ENCODE results near the gene CHAT.

Gene CHAT

DNA sequence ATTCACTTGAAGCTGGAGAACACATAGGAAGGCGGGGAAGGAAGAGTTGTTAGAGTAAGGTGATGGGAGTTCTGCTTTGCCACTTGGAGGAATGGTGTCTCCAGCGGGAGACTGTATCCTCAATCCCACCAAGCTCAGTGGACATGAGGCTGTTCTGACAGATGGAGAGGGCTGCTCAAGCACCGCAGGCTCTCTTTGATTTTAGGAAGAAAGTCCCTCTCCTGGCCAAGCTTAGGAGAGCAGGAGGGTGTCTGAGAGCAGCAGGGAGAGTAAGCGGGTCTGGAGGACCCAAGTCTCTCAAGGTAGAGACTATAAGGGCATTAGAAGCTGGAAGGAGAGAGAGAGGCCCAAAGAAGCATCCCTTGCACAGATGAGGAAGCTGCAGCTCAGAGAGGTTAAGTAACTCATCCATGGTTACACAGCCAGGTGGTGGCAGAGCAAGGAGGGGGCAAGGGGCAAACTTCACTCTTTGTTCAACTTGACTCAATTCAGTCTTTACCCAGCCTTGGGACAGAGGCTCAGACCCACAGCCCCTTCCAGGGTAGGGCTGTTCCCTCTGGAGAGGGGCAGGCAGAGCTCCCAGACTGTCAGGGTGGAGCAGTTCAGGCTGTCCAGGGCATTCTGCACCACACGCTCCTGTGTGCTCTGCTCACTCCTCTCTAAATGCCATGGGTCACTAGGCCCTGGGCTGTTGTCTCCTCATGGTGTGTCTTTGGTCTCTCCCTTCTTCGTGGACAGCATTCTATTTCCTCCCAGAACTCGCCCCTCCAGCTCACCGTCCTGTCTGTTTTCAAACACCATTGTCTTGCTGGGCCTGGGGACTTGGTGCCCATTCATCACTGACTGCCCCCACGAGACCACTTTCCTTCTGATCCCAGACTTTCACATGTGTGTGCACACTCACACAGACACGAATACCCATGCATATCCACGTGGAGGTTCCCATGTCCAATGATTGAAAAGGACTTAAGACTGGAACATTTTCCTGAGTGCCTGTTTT, 8.9 kb downstream of the CHAT start:
- no peak overlapping the region for H3K27ac ChIP-seq (ENCODE audit: low read length)
- H3K9me3 ChIP-seq (ENCODE audit: insufficient read depth, low read depth, low read length) = no peaks in the 10 kb centered on the region
- no peak overlapping the region for H3K9ac ChIP-seq (ENCODE audit: low read depth, low read length)
- no peak overlapping the region for H3K4me3 ChIP-seq (ENCODE audit: low read length)
- no peaks in the 10 kb centered on the region for H3K4me1 ChIP-seq (ENCODE audit: insufficient read depth, low read length)
- peaks cover 58% of the 10 kb centered on the region for H3K27me3 ChIP-seq (ENCODE audit: insufficient read depth, low read length)
- H3K36me3 ChIP-seq (ENCODE audit: insufficient read depth, low read depth, low read length) = no peaks in the 10 kb centered on the region

DNA sequence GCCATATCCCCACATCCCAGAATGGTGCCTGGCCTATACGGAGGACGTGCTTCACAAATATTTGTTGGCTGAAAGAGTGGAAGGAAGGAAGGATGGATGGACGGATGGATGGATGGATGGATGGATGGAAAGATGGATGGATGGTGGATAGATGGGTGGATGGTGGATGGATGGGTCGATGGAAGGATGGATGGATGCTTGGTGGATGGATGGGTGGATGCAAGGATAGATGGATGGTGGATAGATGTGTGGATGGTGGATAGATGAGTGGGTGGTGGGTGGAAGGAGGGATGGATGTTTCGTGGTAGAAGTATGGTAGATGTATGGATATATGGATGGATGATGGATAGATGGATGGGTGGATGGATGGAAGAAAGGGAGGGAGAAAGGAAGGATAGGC, 10.8 kb downstream of the CHAT start:
- Histone ChIP-seq H3K4me1 (ENCODE audit: insufficient read depth, low read length) (no peaks in the 10 kb centered on the region), H3K9me3 (ENCODE audit: insufficient read depth, low read depth, low read length) (no peaks in the 10 kb centered on the region), H3K27me3 (ENCODE audit: insufficient read depth, low read length) (peaks cover 39% of the 10 kb centered on the region), H3K27ac (ENCODE audit: low read length) (no peak overlapping the region), H3K36me3 (ENCODE audit: insufficient read depth, low read depth, low read length) (no peaks in the 10 kb centered on the region), H3K9ac (ENCODE audit: low read depth, low read length) (no peak overlapping the region), H3K4me3 (ENCODE audit: low read length) (no peak overlapping the region)

DNA sequence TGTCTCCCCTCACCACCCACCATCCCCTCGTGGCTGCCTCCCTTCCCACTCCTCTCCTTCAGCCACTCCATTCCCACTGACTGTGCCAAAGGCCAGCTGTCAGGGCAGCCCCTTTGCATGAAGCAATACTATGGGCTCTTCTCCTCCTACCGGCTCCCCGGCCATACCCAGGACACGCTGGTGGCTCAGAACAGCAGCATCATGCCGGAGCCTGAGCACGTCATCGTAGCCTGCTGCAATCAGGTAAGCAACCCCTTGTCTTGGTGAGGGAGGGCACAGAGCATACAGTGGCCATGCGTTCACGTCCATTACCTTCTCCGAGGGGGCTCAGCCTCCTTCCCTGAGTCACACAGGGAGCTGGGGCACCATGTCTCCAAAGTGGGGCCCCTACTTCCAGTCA, 11.6 kb downstream of the CHAT start:
- Histone ChIP-seq H3K9ac (ENCODE audit: low read depth, low read length) (no peak overlapping the region), H3K4me1 (ENCODE audit: insufficient read depth, low read length) (no peaks in the 10 kb centered on the region), H3K9me3 (ENCODE audit: insufficient read depth, low read depth, low read length) (no peaks in the 10 kb centered on the region), H3K27me3 (ENCODE audit: insufficient read depth, low read length) (peaks cover 32% of the 10 kb centered on the region; the same call in 1 of the 2 replicates), H3K36me3 (ENCODE audit: insufficient read depth, low read depth, low read length) (no peaks in the 10 kb centered on the region), H3K4me3 (ENCODE audit: low read length) (no peak overlapping the region), H3K27ac (ENCODE audit: low read length) (no peak overlapping the region)

DNA sequence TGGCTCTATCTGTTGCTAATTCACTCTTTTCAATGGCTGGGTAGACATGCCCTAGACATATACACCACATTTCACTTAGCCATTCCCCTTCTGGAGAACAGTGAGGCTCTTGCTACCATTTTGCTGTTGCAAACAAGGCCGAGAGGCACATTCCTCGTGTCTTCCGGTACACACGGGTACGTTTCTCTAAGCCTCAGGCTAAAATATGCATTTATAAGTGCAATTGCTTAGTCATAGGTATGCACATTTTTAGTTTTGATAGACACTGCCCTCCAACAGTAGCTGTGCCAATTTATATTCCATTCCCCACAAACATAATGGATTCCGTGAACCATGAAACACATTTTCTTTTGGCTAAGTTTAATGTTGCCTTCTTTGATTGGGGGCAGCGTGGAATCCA, 13.2 kb downstream of the CHAT start:
- H3K4me3 ChIP-seq (ENCODE audit: low read length) = no peak overlapping the region
- no peaks in the 10 kb centered on the region for H3K36me3 ChIP-seq (ENCODE audit: insufficient read depth, low read depth, low read length)
- peaks cover 20% of the 10 kb centered on the region; the same call in 1 of the 2 replicates for H3K27me3 ChIP-seq (ENCODE audit: insufficient read depth, low read length)
- no peaks in the 10 kb centered on the region for H3K4me1 ChIP-seq (ENCODE audit: insufficient read depth, low read length)
- H3K9me3 ChIP-seq (ENCODE audit: insufficient read depth, low read depth, low read length) = no peaks in the 10 kb centered on the region
- H3K27ac ChIP-seq (ENCODE audit: low read length) = no peak overlapping the region
- no peak overlapping the region for H3K9ac ChIP-seq (ENCODE audit: low read depth, low read length)

DNA sequence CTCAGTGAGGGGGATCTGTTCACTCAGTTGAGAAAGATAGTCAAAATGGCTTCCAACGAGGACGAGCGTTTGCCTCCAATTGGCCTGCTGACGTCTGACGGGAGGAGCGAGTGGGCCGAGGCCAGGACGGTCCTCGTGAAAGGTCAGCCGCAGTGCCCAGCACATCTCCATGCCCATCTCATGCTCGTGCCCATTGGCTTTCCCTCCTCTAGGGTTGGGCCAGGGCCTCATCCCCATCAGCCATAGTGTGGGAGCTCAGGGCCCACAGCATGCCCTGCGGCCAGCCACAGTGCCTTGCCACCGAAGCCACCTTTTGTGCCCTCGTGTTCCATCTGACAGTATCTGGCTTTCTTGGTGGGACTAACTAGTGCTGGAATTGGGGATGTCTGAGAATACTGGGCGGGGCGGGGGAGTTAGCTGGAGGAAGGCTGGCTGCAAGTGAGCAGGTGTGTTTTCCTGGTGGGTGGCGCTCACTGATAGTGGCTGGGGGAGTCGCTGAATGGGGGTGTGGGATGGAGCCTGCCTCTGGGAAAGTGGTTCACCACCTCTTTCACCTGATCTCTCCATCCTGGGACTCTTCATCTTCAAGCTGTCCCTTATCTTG, 13.9 kb downstream of the CHAT start:
- no peaks in the 10 kb centered on the region for H3K36me3 ChIP-seq (ENCODE audit: insufficient read depth, low read depth, low read length)
- H3K27me3 ChIP-seq (ENCODE audit: insufficient read depth, low read length) = peaks cover 13% of the 10 kb centered on the region; the same call in 1 of the 2 replicates
- no peaks in the 10 kb centered on the region for H3K9me3 ChIP-seq (ENCODE audit: insufficient read depth, low read depth, low read length)
- H3K9ac ChIP-seq (ENCODE audit: low read depth, low read length) = no peak overlapping the region
- H3K27ac ChIP-seq (ENCODE audit: low read length) = no peak overlapping the region
- H3K4me1 ChIP-seq (ENCODE audit: insufficient read depth, low read length) = no peaks in the 10 kb centered on the region
- H3K4me3 ChIP-seq (ENCODE audit: low read length) = no peak overlapping the region

DNA sequence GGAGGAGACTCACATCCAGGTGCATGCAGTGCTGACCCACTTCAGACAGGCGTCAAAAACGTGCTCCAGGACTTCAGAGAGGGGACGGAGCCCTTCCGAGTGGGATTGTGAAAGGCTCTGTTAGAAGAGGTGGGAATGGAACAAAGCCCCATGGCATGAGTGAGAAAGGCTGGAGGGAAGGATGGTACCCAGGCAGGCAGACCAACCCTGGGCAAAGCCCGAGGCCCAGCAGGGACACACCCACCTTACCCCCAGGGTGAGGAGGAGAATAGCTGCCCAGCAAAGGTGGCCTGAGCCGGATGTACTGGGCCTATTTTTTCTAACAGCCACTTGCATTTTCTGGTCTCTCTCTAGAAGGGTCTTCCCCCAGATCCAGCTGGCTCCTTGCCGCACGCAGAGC, 14.8 kb downstream of the CHAT start:
- Histone ChIP-seq H3K4me1 (ENCODE audit: insufficient read depth, low read length) (no peaks in the 10 kb centered on the region), H3K27me3 (ENCODE audit: insufficient read depth, low read length) (peaks cover 9% of the 10 kb centered on the region; the same call in 1 of the 2 replicates), H3K27ac (ENCODE audit: low read length) (no peak overlapping the region), H3K9me3 (ENCODE audit: insufficient read depth, low read depth, low read length) (no peaks in the 10 kb centered on the region), H3K4me3 (ENCODE audit: low read length) (no peak overlapping the region), H3K36me3 (ENCODE audit: insufficient read depth, low read depth, low read length) (no peaks in the 10 kb centered on the region), H3K9ac (ENCODE audit: low read depth, low read length) (no peak overlapping the region)

DNA sequence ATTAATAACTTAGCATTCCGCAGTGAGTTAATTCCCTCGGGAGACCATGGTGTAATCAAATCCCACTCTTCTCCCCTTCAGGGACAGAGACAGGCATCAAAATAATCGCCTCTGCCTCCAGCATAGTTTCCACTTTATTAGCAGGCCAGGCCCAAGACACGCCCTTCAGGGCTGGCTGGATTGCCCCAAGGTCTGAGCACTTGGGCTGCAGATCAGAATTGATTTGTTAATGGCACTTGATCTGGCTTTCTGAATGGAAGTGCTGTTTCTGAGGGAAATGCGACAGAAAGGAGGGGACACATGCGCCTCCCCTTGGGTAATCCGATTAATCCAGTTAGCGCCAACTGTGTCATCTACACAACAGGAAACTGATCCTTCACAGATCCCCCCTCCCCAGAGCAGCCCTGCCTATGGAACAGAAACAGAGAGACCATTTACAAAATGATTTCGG, 15.6 kb downstream of the CHAT start:
- Histone ChIP-seq H3K36me3 (ENCODE audit: insufficient read depth, low read depth, low read length) (no peaks in the 10 kb centered on the region), H3K9me3 (ENCODE audit: insufficient read depth, low read depth, low read length) (no peaks in the 10 kb centered on the region), H3K4me3 (ENCODE audit: low read length) (no peak overlapping the region), H3K27me3 (ENCODE audit: insufficient read depth, low read length) (peaks cover 5% of the 10 kb centered on the region; the same call in 1 of the 2 replicates), H3K4me1 (ENCODE audit: insufficient read depth, low read length) (no peaks in the 10 kb centered on the region), H3K9ac (ENCODE audit: low read depth, low read length) (no peak overlapping the region), H3K27ac (ENCODE audit: low read length) (no peak overlapping the region)

DNA sequence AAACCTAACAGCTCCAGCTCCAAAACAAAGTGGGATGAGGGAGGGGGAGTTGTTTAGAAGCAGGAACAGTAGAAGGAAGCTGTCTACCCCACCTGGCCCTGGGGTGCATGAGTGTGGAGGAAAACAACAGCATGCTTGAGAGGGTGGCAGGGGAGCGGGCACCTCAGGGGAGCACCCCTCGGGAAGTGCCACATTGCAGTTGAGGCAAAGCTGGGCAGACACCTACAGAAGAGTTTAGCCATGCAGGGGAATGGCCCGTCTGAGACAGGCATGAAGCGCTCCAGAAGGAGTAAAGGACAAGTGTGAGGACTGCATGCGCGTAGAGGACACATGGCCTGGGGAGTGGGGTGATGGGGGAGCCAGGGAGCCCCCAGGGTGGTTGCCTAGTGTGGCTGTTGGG, 18.1 kb downstream of the CHAT start:
- Histone ChIP-seq H3K27me3 (ENCODE audit: insufficient read depth, low read length) (no peaks in the 10 kb centered on the region; the same call in 1 of the 2 replicates), H3K27ac (ENCODE audit: low read length) (no peak overlapping the region), H3K36me3 (ENCODE audit: insufficient read depth, low read depth, low read length) (no peaks in the 10 kb centered on the region), H3K9ac (ENCODE audit: low read depth, low read length) (no peak overlapping the region), H3K4me3 (ENCODE audit: low read length) (no peak overlapping the region), H3K9me3 (ENCODE audit: insufficient read depth, low read depth, low read length) (no peaks in the 10 kb centered on the region), H3K4me1 (ENCODE audit: insufficient read depth, low read length) (no peaks in the 10 kb centered on the region)

DNA sequence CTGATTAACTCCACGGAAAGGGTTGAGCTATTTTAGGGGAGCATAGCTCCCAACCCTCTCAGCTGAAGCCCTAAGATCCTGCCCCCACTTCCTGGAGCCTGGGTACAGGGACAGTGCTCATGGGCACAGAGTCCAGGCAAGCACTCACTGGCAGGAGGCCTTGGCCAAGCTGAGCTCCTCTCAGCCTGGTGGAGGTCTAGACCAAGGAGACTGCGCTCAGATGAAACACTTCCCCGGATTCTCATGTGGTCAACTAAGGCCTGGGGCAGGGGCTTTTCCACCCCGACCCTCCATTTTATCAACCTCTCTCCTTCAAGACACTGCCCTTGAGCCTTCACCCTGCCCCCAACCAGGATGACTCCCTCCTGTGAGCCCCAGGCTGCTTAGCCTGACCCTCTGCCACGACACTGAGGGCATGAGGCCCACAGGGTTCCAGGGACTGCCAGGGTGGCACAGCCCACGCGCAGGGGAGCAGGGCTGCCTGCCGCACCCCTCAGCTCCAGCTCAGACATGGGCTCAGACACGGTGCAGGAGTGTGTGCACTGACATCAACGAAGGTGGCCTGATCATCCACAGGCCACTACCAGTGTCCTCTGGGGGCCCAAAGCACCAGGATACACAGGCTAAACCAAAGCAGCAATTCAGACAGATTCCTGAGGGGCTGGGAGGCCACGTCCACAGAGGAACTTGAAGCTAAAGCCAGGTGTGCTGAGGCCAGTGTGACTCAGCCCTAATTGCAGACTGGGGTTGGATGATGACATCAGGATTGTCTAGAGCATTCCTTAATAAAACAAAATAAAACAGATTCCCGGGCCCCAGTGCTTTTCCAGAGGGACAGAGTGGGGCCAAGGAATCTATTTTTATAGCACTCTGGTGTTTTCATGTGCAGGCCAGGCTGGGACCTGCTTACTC, 18.8 kb downstream of the CHAT start:
- Histone ChIP-seq H3K9me3 (ENCODE audit: insufficient read depth, low read depth, low read length) (no peaks in the 10 kb centered on the region), H3K27me3 (ENCODE audit: insufficient read depth, low read length) (no peaks in the 10 kb centered on the region; the same call in 1 of the 2 replicates), H3K4me3 (ENCODE audit: low read length) (no peak overlapping the region), H3K27ac (ENCODE audit: low read length) (no peak overlapping the region), H3K9ac (ENCODE audit: low read depth, low read length) (no peak overlapping the region), H3K4me1 (ENCODE audit: insufficient read depth, low read length) (no peaks in the 10 kb centered on the region), H3K36me3 (ENCODE audit: insufficient read depth, low read depth, low read length) (no peaks in the 10 kb centered on the region)

DNA sequence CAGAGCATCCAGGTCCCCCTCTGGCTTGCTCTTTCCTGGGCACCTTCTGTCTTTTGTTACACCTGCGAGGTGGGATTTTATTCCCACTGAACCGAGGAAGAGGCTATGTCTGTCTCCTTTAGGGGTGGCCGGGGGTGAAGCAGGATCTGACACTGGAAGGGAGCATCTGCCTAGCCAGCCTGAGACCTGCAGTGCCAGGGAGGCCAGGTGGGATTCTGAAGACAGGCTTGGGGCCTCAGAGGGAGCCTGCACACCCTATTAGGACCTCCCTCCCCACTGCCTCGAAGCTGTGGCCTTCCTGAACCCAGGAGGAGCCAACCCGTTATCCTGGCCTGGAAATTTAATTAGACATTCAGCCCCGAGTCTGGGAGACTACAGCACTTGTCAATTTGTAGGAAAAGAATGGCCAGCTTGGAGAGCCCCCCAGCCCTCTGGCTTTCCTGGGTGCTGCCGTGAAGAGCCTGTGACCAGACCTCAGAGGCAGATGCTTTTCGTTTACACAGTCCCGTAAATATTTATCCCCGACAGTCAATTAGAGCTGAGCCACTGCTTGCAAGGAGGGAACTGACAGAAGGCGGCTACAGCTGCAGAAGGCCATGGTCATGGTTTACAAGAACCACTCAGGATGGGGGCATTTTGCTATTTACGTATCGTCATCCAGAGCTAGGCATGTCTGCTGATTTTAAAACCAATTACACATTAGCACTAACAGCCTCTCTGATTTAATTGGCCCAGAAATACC, 19.7 kb downstream of the CHAT start:
- no peaks in the 10 kb centered on the region for H3K36me3 ChIP-seq (ENCODE audit: insufficient read depth, low read depth, low read length)
- H3K27ac ChIP-seq (ENCODE audit: low read length) = no peak overlapping the region
- H3K4me1 ChIP-seq (ENCODE audit: insufficient read depth, low read length) = no peaks in the 10 kb centered on the region
- H3K4me3 ChIP-seq (ENCODE audit: low read length) = no peak overlapping the region
- no peak overlapping the region for H3K9ac ChIP-seq (ENCODE audit: low read depth, low read length)
- peaks cover 4% of the 10 kb centered on the region; the same call in 1 of the 2 replicates for H3K27me3 ChIP-seq (ENCODE audit: insufficient read depth, low read length)
- H3K9me3 ChIP-seq (ENCODE audit: insufficient read depth, low read depth, low read length) = no peaks in the 10 kb centered on the region

All from iPS-20b (cell line).